WTC11 (cell line): ENCODE results near the gene SIRPB2. TPM values are rescaled to one million over a fixed set of nuclear protein-coding genes. Genes with fewer than 3 reads are reported as not detected.

ENCODE experiments used
- ATAC-seq: fragments of 200-7000 bp; cut with Tn5 transposase; 2 replicates; pipeline ENCODE4 v1.10.0; 2021; ENCODE audit warnings: mild to moderate bottlenecking, moderate library complexity
- CTCF ChIA-PET: fragments of 300-600 bp; sonication (Branson Sonifier 250); formaldehyde crosslinking; loops from one replicate; lab custom pipeline; 2021; ENCODE audit warnings: antibody characterized with exemption; lab: Charles Lee
- POLR2A ChIA-PET: fragments of 350-600 bp; sonication (Branson Sonifier 250); formaldehyde crosslinking; loops from one replicate; lab custom pipeline; 2021; ENCODE audit warnings: antibody characterized with exemption; lab: Charles Lee
- DNase-seq: peaks from one replicate; pipeline ENCODE4 v3.0.0; 2021; ENCODE audit warnings: low spot score
- H3K27ac Mint-ChIP-seq: 2 replicates; pipeline ENCODE4 v1.8.0; 2021; ENCODE audit warnings: mixed read lengths
- H3K27me3 Mint-ChIP-seq: 2 replicates; pipeline ENCODE4 v1.8.0; 2021; ENCODE audit warnings: low read depth, mild to moderate bottlenecking, moderate library complexity, mixed read lengths
- H3K36me3 Mint-ChIP-seq: 2 replicates; pipeline ENCODE4 v1.8.0; 2021; ENCODE audit warnings: mixed read lengths
- H3K4me1 Mint-ChIP-seq: 2 replicates; pipeline ENCODE4 v1.8.0; 2022; ENCODE audit warnings: mixed read lengths
- H3K4me3 Mint-ChIP-seq: 2 replicates; pipeline ENCODE4 v1.8.0; 2021; ENCODE audit warnings: mild to moderate bottlenecking, moderate library complexity, mixed read lengths
- H3K9me3 Mint-ChIP-seq: 2 replicates; pipeline ENCODE4 v1.8.0; 2021; ENCODE audit warnings: mixed read lengths
- ATF1 ChIP-seq: sonication (generic); formaldehyde crosslinking; IDR thresholded peaks from 2 replicates; pipeline ENCODE4 v1.8.1; 2023; ENCODE audit warnings: mild to moderate bottlenecking, moderate library complexity, missing genetic modification reagents
- ATF2 ChIP-seq: sonication (generic); formaldehyde crosslinking; IDR thresholded peaks from 2 replicates; pipeline ENCODE4 v1.8.1; 2022; ENCODE audit warnings: low read depth, missing genetic modification reagents, borderline replicate concordance
- NFE2L1 ChIP-seq: sonication (generic); formaldehyde crosslinking; IDR thresholded peaks from 2 replicates; pipeline ENCODE4 v1.8.1; 2023; ENCODE audit warnings: missing genetic modification reagents
- SOX15 ChIP-seq: fragments of 250-450 bp; sonication (Bioruptor Pico); IDR thresholded peaks from 2 replicates; pipeline ENCODE4 v1.9.0; 2021; ENCODE audit warnings: mild to moderate bottlenecking
- ZBTB21 ChIP-seq: sonication (generic); formaldehyde crosslinking; IDR thresholded peaks from 2 replicates; pipeline ENCODE4 v1.8.1; 2023; ENCODE audit warnings: mild to moderate bottlenecking, missing genetic modification reagents, borderline replicate concordance
- ZNF121 ChIP-seq: sonication (generic); formaldehyde crosslinking; IDR thresholded peaks from 2 replicates; pipeline ENCODE4 v1.8.0; 2023; ENCODE audit warnings: missing genetic modification reagents
- ZNF317 ChIP-seq: sonication (generic); formaldehyde crosslinking; IDR thresholded peaks from 2 replicates; pipeline ENCODE4 v1.8.1; 2023; ENCODE audit warnings: low read depth, mild to moderate bottlenecking, moderate library complexity, missing genetic modification reagents, borderline replicate concordance
- ZNF532 ChIP-seq: fragments of 250-450 bp; sonication (Bioruptor Pico); IDR thresholded peaks from 2 replicates; pipeline ENCODE4 v1.9.0; 2021; ENCODE audit warnings: mild to moderate bottlenecking, borderline replicate concordance
- total RNA-seq: library from RNA; stranded (reverse); gene quantifications from 3 replicates; pipeline ENCODE4 v1.2.3, GENCODE V29; 2021
- TF ChIP-seq, protein P1 (sequence below): fragments of 250-450 bp; sonication (Bioruptor Pico); IDR thresholded peaks from 2 replicates; pipeline ENCODE4 v2.1.2; 2022; ENCODE audit warnings: mild to moderate bottlenecking, moderate library complexity

Gene SIRPB2
- total RNA-seq, 1 experiment from 2014 or later, result not detected

- no peak for DNase-seq
- no peak for ATAC-seq
- ChIA-PET CTCF (interaction anchor here (1.2 kb wide), 1 partner anchor 40 kb away, joined by 3 read pairs; no protein-coding TSS in a partner anchor), POLR2A (no interaction called here)
- H3K4me1 Mint-ChIP-seq, result peaks cover 22% of the 10 kb centered on the region
- H3K27me3 Mint-ChIP-seq, result peaks cover 4% of the 10 kb centered on the region; the same call in 1 of the 2 replicates
- no peaks in the 10 kb centered on the region for H3K9me3 Mint-ChIP-seq
- no peak for TF ChIP-seq SOX15 (CRISPR knock-in tag)
- no peak overlapping the region for H3K27ac Mint-ChIP-seq
- peaks cover 26% of the 10 kb centered on the region for H3K36me3 Mint-ChIP-seq
- no peak overlapping the region for H3K4me3 Mint-ChIP-seq
Measured at GRCh38 chr20:1463971-1464570, 27.1 kb downstream of the SIRPB2 start.

- CTCF ChIA-PET, result no interaction called here
- TF ChIP-seq ZNF532 (CRISPR knock-in tag), result no peak
- H3K27me3 Mint-ChIP-seq, result no peaks in the 10 kb centered on the region; the same call in 1 of the 2 replicates
- H3K36me3 Mint-ChIP-seq, result peaks cover 31% of the 10 kb centered on the region
- ATAC-seq (no peak), DNase-seq (no peak)
- H3K27ac Mint-ChIP-seq, result no peak overlapping the region
- no peak overlapping the region for H3K4me3 Mint-ChIP-seq
- H3K4me1 Mint-ChIP-seq, result peaks cover 17% of the 10 kb centered on the region
- no peaks in the 10 kb centered on the region for H3K9me3 Mint-ChIP-seq
- POLR2A ChIA-PET, result interaction anchor here (0.7 kb wide), 1 partner anchor 1120 kb away, joined by 3 read pairs; no protein-coding TSS in a partner anchor
Measured at GRCh38 chr20:1462834-1463233, 28.4 kb downstream of the SIRPB2 start.

GRCh38 chr20:1462001-1462400, 29.2 kb downstream of the SIRPB2 start:
- peaks cover 38% of the 10 kb centered on the region for H3K36me3 Mint-ChIP-seq
- no peak overlapping the region for H3K4me3 Mint-ChIP-seq
- CTCF ChIA-PET, result interaction anchor here (0.6 kb wide), 1 partner anchor 744 kb away, joined by 3 read pairs; no protein-coding TSS in a partner anchor
- TF ChIP-seq ATF2 (CRISPR knock-in tag), result no peak
- TF ChIP-seq ZBTB21 (CRISPR knock-in tag), result no peak
- TF ChIP-seq NFE2L1 (CRISPR knock-in tag), result no peak
- TF ChIP-seq ZNF532 (CRISPR knock-in tag), result no peak
- TF ChIP-seq, protein P1, sequence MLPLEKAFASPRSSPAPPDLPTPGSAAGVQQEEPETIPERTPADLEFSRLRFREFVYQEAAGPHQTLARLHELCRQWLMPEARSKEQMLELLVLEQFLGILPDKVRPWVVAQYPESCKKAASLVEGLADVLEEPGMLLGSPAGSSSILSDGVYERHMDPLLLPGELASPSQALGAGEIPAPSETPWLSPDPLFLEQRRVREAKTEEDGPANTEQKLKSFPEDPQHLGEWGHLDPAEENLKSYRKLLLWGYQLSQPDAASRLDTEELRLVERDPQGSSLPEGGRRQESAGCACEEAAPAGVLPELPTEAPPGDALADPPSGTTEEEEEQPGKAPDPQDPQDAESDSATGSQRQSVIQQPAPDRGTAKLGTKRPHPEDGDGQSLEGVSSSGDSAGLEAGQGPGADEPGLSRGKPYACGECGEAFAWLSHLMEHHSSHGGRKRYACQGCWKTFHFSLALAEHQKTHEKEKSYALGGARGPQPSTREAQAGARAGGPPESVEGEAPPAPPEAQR (CRISPR knock-in tag), result no peak
- TF ChIP-seq ATF1, result no peak
- no peak for TF ChIP-seq ZNF317 (CRISPR knock-in tag)
- TF ChIP-seq ZNF121, result no peak
- TF ChIP-seq, all 79 proteins: peak for 0
- DNase-seq, result no peak
- no peaks in the 10 kb centered on the region for H3K27me3 Mint-ChIP-seq
- POLR2A ChIA-PET, result no interaction called here
- peaks cover 8% of the 10 kb centered on the region for H3K4me1 Mint-ChIP-seq
- no peak overlapping the region for H3K27ac Mint-ChIP-seq
- no peak for ATAC-seq
- no peaks in the 10 kb centered on the region for H3K9me3 Mint-ChIP-seq
